Esophagus squamous epithelium (tissue), 4 donors: ENCODE measurements around the gene PPA2.

Experiments
- CTCF ChIP-seq, 6 experiments: fragments of 450-650 bp in 4 of 6; fragments of 200-600 bp in 2 of 6; sonication (generic) in 2 of 6; IDR thresholded peaks; one replicate each; pipeline ENCODE4 v1.5.1; 2016 to 2019; ENCODE audit warnings: antibody characterized with exemption in 6 of 6, mild to moderate bottlenecking in 4 of 6, moderate library complexity in 4 of 6
- POLR2A ChIP-seq, 4 donors: fragments of 450-650 bp; IDR thresholded peaks; one replicate each; pipeline ENCODE4 v1.6.1; 2017; ENCODE audit warnings: antibody characterized with exemption in 4 of 4, mild to moderate bottlenecking in 4 of 4, moderate library complexity in 3 of 4

- no peak for TF ChIP-seq POLR2A (IDR thresholded peaks at IDR 0.05)
- no peak for TF ChIP-seq CTCF (IDR thresholded peaks at IDR 0.05)
Observed at GRCh38 chr4:105434940-105435339, 38.9 kb downstream of the PPA2 start.
